Mucosa of rectum (tissue), 2 donors: ENCODE results near the gene RPP25.

Experiments used
- H3K27ac ChIP-seq, 2 donors: one replicate each; pipeline ENCODE4 v1.7.0; 2013; ENCODE audit warnings: inconsistent platforms in 2 of 2, low read depth in 2 of 2, low read length in 2 of 2
- H3K27me3 ChIP-seq, 2 donors: one replicate each; pipeline ENCODE4 v1.7.0; 2013; ENCODE audit warnings: low read length in 2 of 2; ENCODE audit not compliant: control insufficient read depth in 2 of 2, insufficient read depth in 2 of 2
- H3K36me3 ChIP-seq, 2 donors: one replicate each; pipeline ENCODE4 v1.7.0; 2013; ENCODE audit warnings: low read length in 2 of 2; ENCODE audit not compliant: control insufficient read depth in 2 of 2, insufficient read depth in 2 of 2
- H3K4me1 ChIP-seq, 2 donors: one replicate each; pipeline ENCODE4 v1.7.0; 2013; ENCODE audit warnings: low read length in 2 of 2, mild to moderate bottlenecking in 1 of 2; ENCODE audit not compliant: control insufficient read depth in 2 of 2, insufficient read depth in 2 of 2
- H3K4me3 ChIP-seq, 2 donors: one replicate each; pipeline ENCODE4 v1.7.0; 2013; ENCODE audit warnings: low read length in 2 of 2
- H3K9ac ChIP-seq, 2 donors: one replicate each; pipeline ENCODE4 v1.7.0; 2013; ENCODE audit warnings: low read length in 2 of 2, low read depth in 1 of 2, mild to moderate bottlenecking in 1 of 2
- H3K9me3 ChIP-seq, 2 donors: one replicate each; pipeline ENCODE4 v1.7.0; 2013; ENCODE audit warnings: low read length in 2 of 2; ENCODE audit not compliant: control insufficient read depth in 2 of 2
- donor health status: healthy.
- donor health status: Normal muscosa, but diverticular disease.

Gene RPP25

GRCh38 chr15:74956648-74957475 lies at the start of gene RPP25:
Gene RPP25, minus strand, starts transcription at chr15:74956772. Its CDS starts 189 bp downstream, at chr15:74956583.
- Histone ChIP-seq H3K27ac (peak within 1 kb of the TSS; percentile 90 to 91), H3K9ac (peak within 1 kb of the TSS; percentile 82 to 90), H3K9me3 (no peaks in the 10 kb centered on the region), H3K36me3 (no peaks in the 10 kb centered on the region), H3K4me3 (peak within 1 kb of the TSS; percentile 85 to 92), H3K4me1 (peaks cover 37 to 49% of the 10 kb centered on the region in 2 donors), H3K27me3 (peaks cover 0 to 3% of the 10 kb centered on the region in 2 donors)

- Histone ChIP-seq H3K36me3 (no peaks in the 10 kb centered on the region), H3K9me3 (no peaks in the 10 kb centered on the region), H3K27ac (no peak overlapping the region), H3K27me3 (no peaks in the 10 kb centered on the region), H3K9ac (no peak overlapping the region), H3K4me1 (peaks cover 0 to 5% of the 10 kb centered on the region in 2 donors), H3K4me3 (no peak overlapping the region)
These were observed 45.8 kb upstream of the RPP25 start for GRCh38 chr15:75002398-75002797.

GRCh38 chr15:75001310-75001709 lies 44.7 kb upstream of the RPP25 start:
- H3K4me3 ChIP-seq = no peak overlapping the region
- peaks cover 0 to 5% of the 10 kb centered on the region in 2 donors for H3K4me1 ChIP-seq
- no peak overlapping the region for H3K27ac ChIP-seq
- no peaks in the 10 kb centered on the region for H3K36me3 ChIP-seq
- no peak overlapping the region for H3K9ac ChIP-seq
- no peaks in the 10 kb centered on the region for H3K9me3 ChIP-seq
- H3K27me3 ChIP-seq = peaks cover 2% of the 10 kb centered on the region in 2 donors

GRCh38 chr15:74997543-74997942 lies 41.0 kb upstream of the RPP25 start:
- Histone ChIP-seq H3K4me1 (peaks cover 3 to 10% of the 10 kb centered on the region in 2 donors), H3K36me3 (no peaks in the 10 kb centered on the region), H3K27ac (no peak overlapping the region), H3K4me3 (no peak overlapping the region), H3K9ac (no peak overlapping the region), H3K9me3 (no peaks in the 10 kb centered on the region), H3K27me3 (peaks cover 3 to 6% of the 10 kb centered on the region in 2 donors)

- Histone ChIP-seq H3K27ac (no peak overlapping the region), H3K36me3 (no peaks in the 10 kb centered on the region), H3K4me3 (no peak overlapping the region), H3K9me3 (no peaks in the 10 kb centered on the region), H3K27me3 (peaks cover 3 to 6% of the 10 kb centered on the region in 2 donors), H3K9ac (no peak overlapping the region), H3K4me1 (peaks cover 3 to 10% of the 10 kb centered on the region in 2 donors)
These were observed 40.6 kb upstream of the RPP25 start for GRCh38 chr15:74997141-74997540.

- no peak overlapping the region for H3K27ac ChIP-seq
- H3K9me3 ChIP-seq = no peaks in the 10 kb centered on the region
- peak overlapping the region in 1 of 2 donors; percentile 60 for H3K9ac ChIP-seq
- H3K36me3 ChIP-seq = no peaks in the 10 kb centered on the region
- H3K27me3 ChIP-seq = peaks cover 3 to 8% of the 10 kb centered on the region in 2 donors
- peak overlapping the region; percentile 75 to 76 for H3K4me3 ChIP-seq
- H3K4me1 ChIP-seq = peaks cover 3 to 10% of the 10 kb centered on the region in 2 donors
These were observed 39.5 kb upstream of the RPP25 start for GRCh38 chr15:74995779-74996765.

GRCh38 chr15:74995182-74995778 lies 38.7 kb upstream of the RPP25 start, which contains the start of gene SCAMP5:
Gene SCAMP5, plus strand, starts transcription at chr15:74995563. Its CDS starts 16,277 bp downstream, at chr15:75011840.
- Histone ChIP-seq H3K9ac (peak within 1 kb of the TSS in 1 of 2 donors; percentile 60), H3K27me3 (peaks cover 5 to 8% of the 10 kb centered on the region in 2 donors), H3K36me3 (no peaks in the 10 kb centered on the region), H3K27ac (no peak within 1 kb of the TSS), H3K4me1 (peaks cover 3 to 10% of the 10 kb centered on the region in 2 donors), H3K9me3 (no peaks in the 10 kb centered on the region), H3K4me3 (peak within 1 kb of the TSS; percentile 75 to 76)

- peaks cover 3 to 5% of the 10 kb centered on the region in 2 donors for H3K4me1 ChIP-seq
- H3K27me3 ChIP-seq = peaks cover 5 to 8% of the 10 kb centered on the region in 2 donors
- no peak overlapping the region for H3K27ac ChIP-seq
- H3K9ac ChIP-seq = no peak overlapping the region
- H3K4me3 ChIP-seq = peak overlapping the region in 1 of 2 donors; percentile 59
- no peaks in the 10 kb centered on the region for H3K36me3 ChIP-seq
- no peaks in the 10 kb centered on the region for H3K9me3 ChIP-seq
These were observed 38.1 kb upstream of the RPP25 start for GRCh38 chr15:74994685-74995084.

GRCh38 chr15:74994236-74994635 lies 37.7 kb upstream of the RPP25 start:
- no peak overlapping the region for H3K27ac ChIP-seq
- H3K4me3 ChIP-seq = no peak overlapping the region
- peaks cover 5 to 8% of the 10 kb centered on the region in 2 donors for H3K27me3 ChIP-seq
- H3K36me3 ChIP-seq = no peaks in the 10 kb centered on the region
- no peaks in the 10 kb centered on the region for H3K9me3 ChIP-seq
- peaks cover 3 to 5% of the 10 kb centered on the region in 2 donors for H3K4me1 ChIP-seq
- H3K9ac ChIP-seq = no peak overlapping the region
